SK-N-SH (cell line): ENCODE results near the gene NFASC.

ENCODE experiments used
- EP300 ChIP-seq, 2 experiments: IDR thresholded peaks; 2 replicates each; pipeline versions ENCODE4 v1.4.0 to v1.6.1; 2012; ENCODE audit warnings: borderline replicate concordance in 1 of 2, low read depth in 1 of 2, low read length in 1 of 2
- JUND ChIP-seq: IDR thresholded peaks from 2 replicates; pipeline ENCODE4 v1.4.0; 2012
- NFIC ChIP-seq: IDR thresholded peaks from 2 replicates; pipeline ENCODE4 v1.4.0; 2012; ENCODE audit warnings: borderline replicate concordance
- POLR2AphosphoS5 ChIP-seq: IDR thresholded peaks from 2 replicates; pipeline ENCODE4 v1.6.1; 2012; ENCODE audit warnings: low read depth, low read length
- RAD21 ChIP-seq: IDR thresholded peaks from 2 replicates; pipeline ENCODE4 v1.6.1; 2012; ENCODE audit warnings: mild to moderate bottlenecking, low read length
- SIN3A ChIP-seq: IDR thresholded peaks from 2 replicates; pipeline ENCODE4 v1.6.1; 2012; ENCODE audit warnings: low read depth, mild to moderate bottlenecking, low read length, moderate library complexity, borderline replicate concordance
- TAF1 ChIP-seq: IDR thresholded peaks from 2 replicates; pipeline ENCODE4 v1.6.1; 2012; ENCODE audit warnings: low read depth, mild to moderate bottlenecking, low read length, moderate library complexity, borderline replicate concordance
- TCF12 ChIP-seq: IDR thresholded peaks from 2 replicates; pipeline ENCODE4 v1.4.0; 2012
- TF ChIP-seq, protein P1 (sequence below): fragments of 200-600 bp; sonication (generic); IDR thresholded peaks from 2 replicates; pipeline ENCODE4 v1.6.1; 2017; ENCODE audit warnings: antibody characterized with exemption, mild to moderate bottlenecking, moderate library complexity
- TF ChIP-seq, protein P2 (sequence below): IDR thresholded peaks from 2 replicates; pipeline ENCODE4 v1.4.0; 2012; ENCODE audit warnings: low read depth, borderline replicate concordance
- TF ChIP-seq, protein P3 (sequence below): IDR thresholded peaks from 2 replicates; pipeline ENCODE4 v1.6.1; 2012; ENCODE audit warnings: mild to moderate bottlenecking, low read depth, low read length, moderate library complexity
- TF ChIP-seq, protein P4 (sequence below): IDR thresholded peaks from 2 replicates; pipeline ENCODE4 v1.4.0; 2012; ENCODE audit warnings: low read depth

DNA sequence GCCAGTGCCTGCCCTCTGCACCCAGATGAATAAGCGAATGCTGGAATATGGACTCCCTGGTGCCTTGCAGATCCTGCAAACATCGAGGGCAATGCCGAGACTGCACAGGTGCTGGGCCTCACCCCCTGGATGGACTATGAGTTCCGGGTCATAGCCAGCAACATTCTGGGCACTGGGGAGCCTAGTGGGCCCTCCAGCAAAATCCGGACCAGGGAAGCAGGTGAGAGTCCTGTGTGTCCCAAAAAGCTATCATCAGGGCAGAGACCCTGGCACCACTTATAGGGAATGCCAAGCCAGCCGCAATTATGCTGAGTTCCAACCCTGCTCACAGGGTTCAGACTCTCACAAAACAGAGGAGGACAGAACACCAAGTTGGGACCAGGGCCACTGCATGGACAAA is 196.4 kb downstream of the NFASC start:
- TF ChIP-seq, protein P1, sequence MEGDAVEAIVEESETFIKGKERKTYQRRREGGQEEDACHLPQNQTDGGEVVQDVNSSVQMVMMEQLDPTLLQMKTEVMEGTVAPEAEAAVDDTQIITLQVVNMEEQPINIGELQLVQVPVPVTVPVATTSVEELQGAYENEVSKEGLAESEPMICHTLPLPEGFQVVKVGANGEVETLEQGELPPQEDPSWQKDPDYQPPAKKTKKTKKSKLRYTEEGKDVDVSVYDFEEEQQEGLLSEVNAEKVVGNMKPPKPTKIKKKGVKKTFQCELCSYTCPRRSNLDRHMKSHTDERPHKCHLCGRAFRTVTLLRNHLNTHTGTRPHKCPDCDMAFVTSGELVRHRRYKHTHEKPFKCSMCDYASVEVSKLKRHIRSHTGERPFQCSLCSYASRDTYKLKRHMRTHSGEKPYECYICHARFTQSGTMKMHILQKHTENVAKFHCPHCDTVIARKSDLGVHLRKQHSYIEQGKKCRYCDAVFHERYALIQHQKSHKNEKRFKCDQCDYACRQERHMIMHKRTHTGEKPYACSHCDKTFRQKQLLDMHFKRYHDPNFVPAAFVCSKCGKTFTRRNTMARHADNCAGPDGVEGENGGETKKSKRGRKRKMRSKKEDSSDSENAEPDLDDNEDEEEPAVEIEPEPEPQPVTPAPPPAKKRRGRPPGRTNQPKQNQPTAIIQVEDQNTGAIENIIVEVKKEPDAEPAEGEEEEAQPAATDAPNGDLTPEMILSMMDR, result no peak
- TF ChIP-seq EP300 (IDR thresholded peaks at IDR 0.05; ENCODE audit: borderline replicate concordance in 1 of 2, low read depth in 1 of 2, low read length in 1 of 2) (no peak), TCF12 (no peak), TAF1 (no peak), POLR2AphosphoS5 (no peak), RAD21 (no peak), JUND (no peak), NFIC (no peak), SIN3A (no peak)
- TF ChIP-seq, protein P2, sequence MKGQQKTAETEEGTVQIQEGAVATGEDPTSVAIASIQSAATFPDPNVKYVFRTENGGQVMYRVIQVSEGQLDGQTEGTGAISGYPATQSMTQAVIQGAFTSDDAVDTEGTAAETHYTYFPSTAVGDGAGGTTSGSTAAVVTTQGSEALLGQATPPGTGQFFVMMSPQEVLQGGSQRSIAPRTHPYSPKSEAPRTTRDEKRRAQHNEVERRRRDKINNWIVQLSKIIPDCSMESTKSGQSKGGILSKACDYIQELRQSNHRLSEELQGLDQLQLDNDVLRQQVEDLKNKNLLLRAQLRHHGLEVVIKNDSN, result no peak
- TF ChIP-seq, protein P3, sequence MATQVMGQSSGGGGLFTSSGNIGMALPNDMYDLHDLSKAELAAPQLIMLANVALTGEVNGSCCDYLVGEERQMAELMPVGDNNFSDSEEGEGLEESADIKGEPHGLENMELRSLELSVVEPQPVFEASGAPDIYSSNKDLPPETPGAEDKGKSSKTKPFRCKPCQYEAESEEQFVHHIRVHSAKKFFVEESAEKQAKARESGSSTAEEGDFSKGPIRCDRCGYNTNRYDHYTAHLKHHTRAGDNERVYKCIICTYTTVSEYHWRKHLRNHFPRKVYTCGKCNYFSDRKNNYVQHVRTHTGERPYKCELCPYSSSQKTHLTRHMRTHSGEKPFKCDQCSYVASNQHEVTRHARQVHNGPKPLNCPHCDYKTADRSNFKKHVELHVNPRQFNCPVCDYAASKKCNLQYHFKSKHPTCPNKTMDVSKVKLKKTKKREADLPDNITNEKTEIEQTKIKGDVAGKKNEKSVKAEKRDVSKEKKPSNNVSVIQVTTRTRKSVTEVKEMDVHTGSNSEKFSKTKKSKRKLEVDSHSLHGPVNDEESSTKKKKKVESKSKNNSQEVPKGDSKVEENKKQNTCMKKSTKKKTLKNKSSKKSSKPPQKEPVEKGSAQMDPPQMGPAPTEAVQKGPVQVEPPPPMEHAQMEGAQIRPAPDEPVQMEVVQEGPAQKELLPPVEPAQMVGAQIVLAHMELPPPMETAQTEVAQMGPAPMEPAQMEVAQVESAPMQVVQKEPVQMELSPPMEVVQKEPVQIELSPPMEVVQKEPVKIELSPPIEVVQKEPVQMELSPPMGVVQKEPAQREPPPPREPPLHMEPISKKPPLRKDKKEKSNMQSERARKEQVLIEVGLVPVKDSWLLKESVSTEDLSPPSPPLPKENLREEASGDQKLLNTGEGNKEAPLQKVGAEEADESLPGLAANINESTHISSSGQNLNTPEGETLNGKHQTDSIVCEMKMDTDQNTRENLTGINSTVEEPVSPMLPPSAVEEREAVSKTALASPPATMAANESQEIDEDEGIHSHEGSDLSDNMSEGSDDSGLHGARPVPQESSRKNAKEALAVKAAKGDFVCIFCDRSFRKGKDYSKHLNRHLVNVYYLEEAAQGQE, result no peak
- TF ChIP-seq, protein P4, sequence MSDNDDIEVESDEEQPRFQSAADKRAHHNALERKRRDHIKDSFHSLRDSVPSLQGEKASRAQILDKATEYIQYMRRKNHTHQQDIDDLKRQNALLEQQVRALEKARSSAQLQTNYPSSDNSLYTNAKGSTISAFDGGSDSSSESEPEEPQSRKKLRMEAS, result no peak
